HepG2 (cell line): Measurements from ENCODE around the gene EEPD1. TPM values are rescaled to one million over a fixed set of nuclear protein-coding genes. Genes with fewer than 3 reads are reported as not detected.
A peak's percentile ranks its signal among the peaks of the same experiment; 100 is the strongest.

ENCODE experiments used
- ATAC-seq: fragments of 200-7000 bp; cut with Tn5 transposase; 3 replicates; pipeline ENCODE4 v1.9.1; 2020; ENCODE audit warnings: mild to moderate bottlenecking, moderate library complexity
- BruUV-seq: library from RNA; stranded (reverse); fragments of 400-500 nt; replicated peaks from 2 replicates; lab custom pipeline; 2021; lab: Mats Ljungman, UMichigan
- CTCF ChIA-PET: fragments of 300-600 bp; formaldehyde crosslinking; extraction: SDS; loops from one replicate; lab custom pipeline; 2021; ENCODE audit warnings: low total read pairs, inconsistent platforms, low intra/inter-chr PET ratio; lab: Yijun Ruan, JAX
- POLR2A ChIA-PET: fragments of 350-600 bp; sonication (Branson Sonifier 250); formaldehyde crosslinking; loops from one replicate; lab custom pipeline; 2020; ENCODE audit warnings: antibody characterized with exemption, inconsistent platforms; lab: Yijun Ruan, JAX
- DNase-seq: peaks from one replicate; pipeline ENCODE4 v3.0.0-alpha.2; 2015; ENCODE audit warnings: low spot score
- FAIRE-seq: peaks from 3 replicates; lab custom pipeline; 2011; peaks lifted over from hg19 to GRCh38; lab: Jason Lieb, UNC
- H2AFZ ChIP-seq: one replicate; pipeline ENCODE4 v1.6.1; 2011; ENCODE audit warnings: low read length, inconsistent platforms
- H3K27ac ChIP-seq: fragments of 300-600 bp; 3 replicates; pipeline ENCODE4 v1.8.0; 2011; ENCODE audit warnings: mixed run types, mild to moderate bottlenecking, mixed read lengths, low read length, inconsistent platforms; ENCODE audit not compliant: insufficient read depth; ENCODE audit errors: extremely low read length
- H3K27me3 ChIP-seq, 2 experiments: fragments of 200-600 bp in 1 of 2; 2 replicates in 1 of 2; 3 replicates in 1 of 2; pipeline versions ENCODE4 v1.6.0 to v1.8.0; 2011; ENCODE audit warnings: low read length in 2 of 2, mild to moderate bottlenecking in 2 of 2, moderate library complexity in 2 of 2, inconsistent platforms in 1 of 2; ENCODE audit not compliant: insufficient read depth in 2 of 2, control insufficient read depth in 1 of 2
- H3K36me3 ChIP-seq, 2 experiments: fragments of 200-600 bp in 1 of 2; replicated peaks in 1 of 2; 2 replicates in 1 of 2; 3 replicates in 1 of 2; pipeline versions ENCODE4 v1.5.1 to v1.8.0; 2011; ENCODE audit warnings: low read length in 2 of 2, inconsistent platforms in 1 of 2; ENCODE audit not compliant: insufficient read depth in 2 of 2, control insufficient read depth in 1 of 2
- H3K4me1 ChIP-seq: 2 replicates; pipeline ENCODE4 v1.5.1; 2012; ENCODE audit warnings: low read length, inconsistent platforms; ENCODE audit not compliant: insufficient read depth
- H3K4me2 ChIP-seq: 2 replicates; pipeline ENCODE4 v1.6.0; 2011; ENCODE audit warnings: low read depth, low read length, inconsistent platforms
- H3K4me3 ChIP-seq, 3 experiments: fragments of 200-600 bp in 1 of 3; sonication (generic), shearing (Covaris generic) in 1 of 3; replicated peaks in 1 of 3; 2 replicates each; pipeline ENCODE4 v1.5.1; 2011 to 2016; ENCODE audit warnings: low read length in 3 of 3, inconsistent platforms in 2 of 3, low read depth in 2 of 3, mild to moderate bottlenecking in 2 of 3, control low read depth in 1 of 3, mixed read lengths in 1 of 3; ENCODE audit not compliant: insufficient read depth in 1 of 3
- H3K79me2 ChIP-seq: one replicate; pipeline ENCODE4 v1.6.1; 2011; ENCODE audit warnings: low read length, inconsistent platforms; ENCODE audit not compliant: insufficient read depth
- H3K9ac ChIP-seq: 2 replicates; pipeline ENCODE4 v1.6.0; 2011; ENCODE audit warnings: mild to moderate bottlenecking, low read depth, low read length, inconsistent platforms; ENCODE audit not compliant: insufficient read depth
- H3K9me3 ChIP-seq: 2 replicates; pipeline ENCODE4 v1.5.1; 2012; ENCODE audit warnings: mild to moderate bottlenecking, low read length
- H4K20me1 ChIP-seq: 2 replicates; pipeline ENCODE4 v1.6.0; 2011; ENCODE audit warnings: inconsistent platforms, mild to moderate bottlenecking, low read length, moderate library complexity; ENCODE audit not compliant: insufficient read depth
- CEBPG ChIP-seq: IDR thresholded peaks from 2 replicates; pipeline ENCODE4 v1.6.1; 2016
- FOXJ3 ChIP-seq: sonication (generic); formaldehyde crosslinking; IDR thresholded peaks from 2 replicates; pipeline ENCODE4 v1.4.0; 2020; ENCODE audit warnings: missing genetic modification reagents, mild to moderate bottlenecking, borderline replicate concordance
- KDM5B ChIP-seq: sonication (generic); formaldehyde crosslinking; IDR thresholded peaks from 2 replicates; pipeline ENCODE4 v1.4.0; 2020; ENCODE audit warnings: missing genetic modification reagents, mild to moderate bottlenecking, borderline replicate concordance
- PCBP2 ChIP-seq: fragments of 200-400 bp; formaldehyde crosslinking; optimal IDR thresholded peaks from 2 replicates; pipeline ENCODE3; 2018; ENCODE audit warnings: low read length, low read depth; ENCODE audit not compliant: poor library complexity, severe bottlenecking
- RBFOX2 ChIP-seq: fragments of 200-400 bp; formaldehyde crosslinking; IDR thresholded peaks from 2 replicates; pipeline ENCODE4 v1.6.1; 2017; ENCODE audit warnings: low read depth, mild to moderate bottlenecking, low read length
- SRSF9 ChIP-seq: fragments of 200-400 bp; formaldehyde crosslinking; IDR thresholded peaks from 2 replicates; pipeline ENCODE4 v1.6.1; 2018; ENCODE audit warnings: borderline replicate concordance, mild to moderate bottlenecking, low read depth, low read length; ENCODE audit not compliant: insufficient read depth, poor library complexity, severe bottlenecking
- XRCC5 ChIP-seq: fragments of 200-400 bp; formaldehyde crosslinking; optimal IDR thresholded peaks from 2 replicates; pipeline ENCODE3; 2017; ENCODE audit warnings: mild to moderate bottlenecking, low read length
- ZFX ChIP-seq: sonication (generic); formaldehyde crosslinking; IDR thresholded peaks from 2 replicates; pipeline ENCODE4 v1.4.0; 2020; ENCODE audit warnings: mild to moderate bottlenecking, low read depth, missing genetic modification reagents, moderate library complexity
- ZNF607 ChIP-seq: sonication (generic); formaldehyde crosslinking; IDR thresholded peaks from 2 replicates; pipeline ENCODE4 v1.5.1; 2020; ENCODE audit warnings: missing genetic modification reagents, mild to moderate bottlenecking, borderline replicate concordance
- ZSCAN25 ChIP-seq: sonication (generic); formaldehyde crosslinking; IDR thresholded peaks from 2 replicates; pipeline ENCODE4 v1.8.0; 2022; ENCODE audit warnings: mild to moderate bottlenecking, missing genetic modification reagents
- WGBS: methylation state at CpG from one replicate; pipeline ENCODE4 v1.1.6; 2017; ENCODE audit warnings: low lambda C conversion rate; 5-methylcytosine and 5-hydroxymethylcytosine counted together
- in situ Hi-C: cut with HindIII; loops from 2 replicates; pipeline ENCODE4 v1.10.0; 2017; ENCODE audit warnings: low pct_unique_long_range_greater_than_20kb; ENCODE audit not compliant: extremely low pct_ligation_motif_present
- intact Hi-C: fragments of 100-400 bp; cut with micrococcal nuclease; formaldehyde crosslinking; loops from one replicate; pipeline ENCODE4 v1.10.0; 2022; ENCODE audit not compliant: unreplicated experiment
- polyA plus RNA-seq, 8 experiments: library from polyadenylated mRNA; depleted of rRNA in 3 of 8; stranded (reverse) in 7 of 8; unstranded in 1 of 8; fragments of >200 nt; fragmentation: Illumina TruSeq in 4 of 8; extraction: Trizol in 4 of 8; gene quantifications; 2 replicates each; pipeline versions ENCODE4 v1.2.1 to v1.2.3, GENCODE V29; 2011 to 2016; ENCODE audit warnings: low read depth in 4 of 8, missing spikeins in 1 of 8, mixed read lengths in 1 of 8; ENCODE audit not compliant: insufficient read depth in 1 of 8
- total RNA-seq, 5 experiments: library from RNA; depleted of rRNA; stranded (reverse); fragments of >200 nt; fragmentation: Illumina TruSeq; extraction: Trizol; gene quantifications; 2 replicates each; pipeline ENCODE4 v1.2.3, GENCODE V29; 2016; ENCODE audit warnings: low read depth in 1 of 5
- TF ChIP-seq, protein P1 (sequence below): sonication (generic); formaldehyde crosslinking; IDR thresholded peaks from 2 replicates; pipeline ENCODE4 v1.4.0; 2020; ENCODE audit warnings: missing genetic modification reagents
- TF ChIP-seq, protein P2 (sequence below): sonication (generic); formaldehyde crosslinking; IDR thresholded peaks from 2 replicates; pipeline ENCODE4 v1.4.0; 2020; ENCODE audit warnings: missing genetic modification reagents
- TF ChIP-seq, protein P3 (sequence below), 2 experiments: sonication (generic) in 1 of 2; formaldehyde crosslinking in 1 of 2; IDR thresholded peaks; 2 replicates each; pipeline versions ENCODE4 v1.5.1 to v1.6.1; 2011 to 2020; ENCODE audit warnings: borderline replicate concordance in 1 of 2, low read depth in 1 of 2, low read length in 1 of 2, mild to moderate bottlenecking in 1 of 2, missing genetic modification reagents in 1 of 2, moderate library complexity in 1 of 2
- TF ChIP-seq, protein P4 (sequence below): sonication (generic); formaldehyde crosslinking; IDR thresholded peaks from 2 replicates; pipeline ENCODE4 v1.5.0; 2020; ENCODE audit warnings: mild to moderate bottlenecking, missing genetic modification reagents, moderate library complexity

EEPD1 gene
- total and polyA plus RNA-seq, 2 of the 13 experiments (the other 11 are each of a cell fraction or from before 2014, with no cell fraction given), result 10.1 to 16.4 TPM

DNA sequence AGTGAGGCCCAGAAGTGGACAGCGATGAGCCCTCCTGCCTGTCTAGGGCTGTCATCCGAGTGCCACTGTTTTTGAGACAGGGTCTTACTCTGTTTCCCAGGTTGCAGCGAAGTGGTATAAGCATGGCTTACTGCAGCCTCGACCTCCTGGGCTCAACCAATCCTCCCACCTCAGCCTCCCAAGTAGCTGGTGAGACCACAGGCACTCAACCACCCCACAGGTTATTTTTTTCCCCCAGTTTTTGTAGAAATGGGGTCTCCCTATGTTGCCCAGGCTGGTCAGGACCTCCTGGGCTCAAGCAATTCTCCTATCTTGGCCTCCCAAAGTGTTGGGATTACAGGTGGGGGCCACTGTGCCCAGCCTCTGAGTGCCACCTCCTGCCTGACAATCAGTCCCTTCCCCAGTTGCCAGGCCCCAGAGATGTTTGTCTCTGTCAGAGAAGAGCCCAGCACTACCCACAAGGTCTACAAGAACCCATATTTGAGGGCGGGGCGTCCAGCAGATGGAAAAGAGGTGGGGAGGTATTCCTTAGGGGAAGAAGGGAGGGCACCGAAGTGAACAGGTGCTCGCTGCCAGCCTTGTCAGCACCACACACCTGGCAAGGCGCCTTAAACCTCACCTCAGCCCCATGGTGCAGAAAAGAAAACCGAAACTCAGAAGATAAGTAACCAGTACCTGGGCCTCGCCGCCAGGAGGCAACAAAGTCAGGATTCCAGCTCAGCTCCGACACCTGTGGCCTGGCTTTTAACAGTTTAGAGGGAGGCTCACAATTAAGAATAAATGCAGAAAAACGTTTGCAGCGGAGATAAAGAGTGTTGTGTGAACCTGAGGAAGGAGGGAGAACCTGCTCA is 159.2 kb downstream of the EEPD1 start:
- DNase-seq (peak; percentile 53), ATAC-seq (peak; percentile 84), FAIRE-seq (peak; percentile 61)
- Histone ChIP-seq H3K36me3 (no peaks in the 10 kb centered on the region), H3K79me2 (no peaks in the 10 kb centered on the region), H3K27me3 (peaks cover 0 to 3% of the 10 kb centered on the region in 2 experiments; a peak in 2 of 5 replicates), H3K9ac (peak overlapping the region; percentile 67), H3K9me3 (no peaks in the 10 kb centered on the region), H3K4me3 (peak overlapping the region; percentile 58 to 82 (median 80); a peak in 5 of 6 replicates), H3K4me2 (peak overlapping the region; percentile 88), H3K4me1 (peaks cover 41% of the 10 kb centered on the region), H3K27ac (no peak overlapping the region), H4K20me1 (no peaks in the 10 kb centered on the region), H2AFZ (peak overlapping the region; percentile 98)
- POLR2A ChIA-PET, result no interaction called here
- CTCF ChIA-PET, result no interaction called here
- WGBS, result 12% methylated on average over 13 of the region's 15 CpGs
- intact Hi-C loops (no loop called here), in situ Hi-C loops (loop anchor here (25.0 kb wide), 1 partner anchor 600 kb away; no protein-coding TSS in a partner anchor)
- BruUV-seq, result no TSS peak
- TF ChIP-seq, protein P1, sequence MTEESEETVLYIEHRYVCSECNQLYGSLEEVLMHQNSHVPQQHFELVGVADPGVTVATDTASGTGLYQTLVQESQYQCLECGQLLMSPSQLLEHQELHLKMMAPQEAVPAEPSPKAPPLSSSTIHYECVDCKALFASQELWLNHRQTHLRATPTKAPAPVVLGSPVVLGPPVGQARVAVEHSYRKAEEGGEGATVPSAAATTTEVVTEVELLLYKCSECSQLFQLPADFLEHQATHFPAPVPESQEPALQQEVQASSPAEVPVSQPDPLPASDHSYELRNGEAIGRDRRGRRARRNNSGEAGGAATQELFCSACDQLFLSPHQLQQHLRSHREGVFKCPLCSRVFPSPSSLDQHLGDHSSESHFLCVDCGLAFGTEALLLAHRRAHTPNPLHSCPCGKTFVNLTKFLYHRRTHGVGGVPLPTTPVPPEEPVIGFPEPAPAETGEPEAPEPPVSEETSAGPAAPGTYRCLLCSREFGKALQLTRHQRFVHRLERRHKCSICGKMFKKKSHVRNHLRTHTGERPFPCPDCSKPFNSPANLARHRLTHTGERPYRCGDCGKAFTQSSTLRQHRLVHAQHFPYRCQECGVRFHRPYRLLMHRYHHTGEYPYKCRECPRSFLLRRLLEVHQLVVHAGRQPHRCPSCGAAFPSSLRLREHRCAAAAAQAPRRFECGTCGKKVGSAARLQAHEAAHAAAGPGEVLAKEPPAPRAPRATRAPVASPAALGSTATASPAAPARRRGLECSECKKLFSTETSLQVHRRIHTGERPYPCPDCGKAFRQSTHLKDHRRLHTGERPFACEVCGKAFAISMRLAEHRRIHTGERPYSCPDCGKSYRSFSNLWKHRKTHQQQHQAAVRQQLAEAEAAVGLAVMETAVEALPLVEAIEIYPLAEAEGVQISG, result no peak
- TF ChIP-seq KDM5B (CRISPR knock-in tag) (0 out of 2 replicates have a peak, but pooled peaks have one; percentile 38), SRSF9 (no peak), RBFOX2 (no peak), CEBPG (CRISPR knock-in tag) (no peak), PCBP2 (no peak), XRCC5 (peak; percentile 88), ZSCAN25 (CRISPR knock-in tag) (no peak), ZFX (CRISPR knock-in tag) (peak; percentile 45; the same call in 1 of the 2 replicates), FOXJ3 (CRISPR knock-in tag) (no peak), ZNF607 (CRISPR knock-in tag) (no peak)
- TF ChIP-seq, protein P2, sequence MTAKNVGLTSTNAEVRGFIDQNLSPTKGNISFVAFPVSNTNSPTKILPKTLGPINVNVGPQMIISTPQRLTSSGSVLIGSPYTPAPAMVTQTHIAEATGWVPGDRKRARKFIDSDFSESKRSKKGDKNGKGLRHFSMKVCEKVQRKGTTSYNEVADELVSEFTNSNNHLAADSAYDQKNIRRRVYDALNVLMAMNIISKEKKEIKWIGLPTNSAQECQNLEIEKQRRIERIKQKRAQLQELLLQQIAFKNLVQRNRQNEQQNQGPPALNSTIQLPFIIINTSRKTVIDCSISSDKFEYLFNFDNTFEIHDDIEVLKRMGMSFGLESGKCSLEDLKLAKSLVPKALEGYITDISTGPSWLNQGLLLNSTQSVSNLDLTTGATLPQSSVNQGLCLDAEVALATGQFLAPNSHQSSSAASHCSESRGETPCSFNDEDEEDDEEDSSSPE (CRISPR knock-in tag), result no peak
- TF ChIP-seq, protein P3, sequence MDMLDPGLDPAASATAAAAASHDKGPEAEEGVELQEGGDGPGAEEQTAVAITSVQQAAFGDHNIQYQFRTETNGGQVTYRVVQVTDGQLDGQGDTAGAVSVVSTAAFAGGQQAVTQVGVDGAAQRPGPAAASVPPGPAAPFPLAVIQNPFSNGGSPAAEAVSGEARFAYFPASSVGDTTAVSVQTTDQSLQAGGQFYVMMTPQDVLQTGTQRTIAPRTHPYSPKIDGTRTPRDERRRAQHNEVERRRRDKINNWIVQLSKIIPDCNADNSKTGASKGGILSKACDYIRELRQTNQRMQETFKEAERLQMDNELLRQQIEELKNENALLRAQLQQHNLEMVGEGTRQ (IDR thresholded peaks at IDR 0.05; ENCODE audit: low read depth, low read length), result no peak
- TF ChIP-seq, protein P3 (CRISPR knock-in tag; IDR thresholded peaks at IDR 0.05; ENCODE audit: borderline replicate concordance), result no peak
- TF ChIP-seq, protein P4, sequence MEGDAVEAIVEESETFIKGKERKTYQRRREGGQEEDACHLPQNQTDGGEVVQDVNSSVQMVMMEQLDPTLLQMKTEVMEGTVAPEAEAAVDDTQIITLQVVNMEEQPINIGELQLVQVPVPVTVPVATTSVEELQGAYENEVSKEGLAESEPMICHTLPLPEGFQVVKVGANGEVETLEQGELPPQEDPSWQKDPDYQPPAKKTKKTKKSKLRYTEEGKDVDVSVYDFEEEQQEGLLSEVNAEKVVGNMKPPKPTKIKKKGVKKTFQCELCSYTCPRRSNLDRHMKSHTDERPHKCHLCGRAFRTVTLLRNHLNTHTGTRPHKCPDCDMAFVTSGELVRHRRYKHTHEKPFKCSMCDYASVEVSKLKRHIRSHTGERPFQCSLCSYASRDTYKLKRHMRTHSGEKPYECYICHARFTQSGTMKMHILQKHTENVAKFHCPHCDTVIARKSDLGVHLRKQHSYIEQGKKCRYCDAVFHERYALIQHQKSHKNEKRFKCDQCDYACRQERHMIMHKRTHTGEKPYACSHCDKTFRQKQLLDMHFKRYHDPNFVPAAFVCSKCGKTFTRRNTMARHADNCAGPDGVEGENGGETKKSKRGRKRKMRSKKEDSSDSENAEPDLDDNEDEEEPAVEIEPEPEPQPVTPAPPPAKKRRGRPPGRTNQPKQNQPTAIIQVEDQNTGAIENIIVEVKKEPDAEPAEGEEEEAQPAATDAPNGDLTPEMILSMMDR (CRISPR knock-in tag), result peak; percentile 76
